Fibroblast of lung (primary cell): Measurements from ENCODE around the gene LRRC8C.

Source experiments
- EZH2 ChIP-seq: IDR thresholded peaks from 2 replicates; pipeline ENCODE4 v1.5.1; 2012; ENCODE audit warnings: low read length, control low read depth, mild to moderate bottlenecking; ENCODE audit errors: missing control alignments
- TF ChIP-seq, protein P1 (sequence below), 2 donors: IDR thresholded peaks in 1 of 2; conservative IDR thresholded peaks in 1 of 2; 1 replicate in 1 of 2; 2 replicates in 1 of 2; pipeline ENCODE4 v1.5.1; 2011 to 2012; ENCODE audit warnings: low read length in 2 of 2, control low read depth in 1 of 2, inconsistent platforms in 1 of 2, low read depth in 1 of 2, mild to moderate bottlenecking in 1 of 2

DNA sequence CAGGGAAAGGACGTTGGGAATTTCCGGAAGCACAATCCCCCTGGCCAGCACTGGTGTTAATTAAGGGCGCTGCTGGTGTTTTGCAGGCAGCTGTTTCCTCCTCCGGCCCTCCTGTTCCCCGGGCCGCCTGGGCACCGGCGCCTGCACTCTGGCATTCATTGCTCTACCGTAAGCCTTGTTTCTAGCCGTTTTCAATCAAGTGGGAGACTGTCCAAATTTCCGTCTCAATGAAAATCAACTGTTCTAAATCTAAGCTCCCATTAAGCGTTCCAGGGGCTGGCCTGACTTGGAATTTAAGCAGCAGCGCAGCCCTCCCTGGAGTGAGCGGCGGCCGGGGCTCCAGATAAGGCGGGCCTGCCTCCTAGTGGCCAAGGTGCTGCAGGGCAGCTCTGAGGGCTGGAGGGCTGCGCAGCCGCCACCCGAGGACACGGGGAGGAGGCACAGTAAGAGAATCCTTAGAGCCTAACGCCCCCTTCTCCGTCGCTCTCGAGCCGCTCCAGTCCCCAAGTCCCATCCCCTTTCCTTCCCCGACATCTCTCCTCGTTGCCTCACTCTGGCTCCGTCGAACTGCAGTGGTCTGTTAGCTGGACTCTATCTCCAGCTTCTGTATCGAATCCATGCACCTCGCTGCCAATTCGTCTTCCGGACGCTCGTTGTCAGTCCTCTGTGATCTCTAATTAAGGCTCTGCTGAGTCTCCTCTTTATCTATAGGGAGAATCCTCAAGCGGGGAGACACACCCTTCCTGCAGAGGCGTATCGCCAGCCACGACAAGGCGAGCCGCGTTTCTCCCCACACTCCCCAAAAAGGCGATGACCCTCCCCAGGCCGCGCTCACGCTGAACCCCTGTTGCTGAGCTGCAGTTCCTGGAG is 130.1 kb downstream of the LRRC8C start:
- TF ChIP-seq, protein P1, sequence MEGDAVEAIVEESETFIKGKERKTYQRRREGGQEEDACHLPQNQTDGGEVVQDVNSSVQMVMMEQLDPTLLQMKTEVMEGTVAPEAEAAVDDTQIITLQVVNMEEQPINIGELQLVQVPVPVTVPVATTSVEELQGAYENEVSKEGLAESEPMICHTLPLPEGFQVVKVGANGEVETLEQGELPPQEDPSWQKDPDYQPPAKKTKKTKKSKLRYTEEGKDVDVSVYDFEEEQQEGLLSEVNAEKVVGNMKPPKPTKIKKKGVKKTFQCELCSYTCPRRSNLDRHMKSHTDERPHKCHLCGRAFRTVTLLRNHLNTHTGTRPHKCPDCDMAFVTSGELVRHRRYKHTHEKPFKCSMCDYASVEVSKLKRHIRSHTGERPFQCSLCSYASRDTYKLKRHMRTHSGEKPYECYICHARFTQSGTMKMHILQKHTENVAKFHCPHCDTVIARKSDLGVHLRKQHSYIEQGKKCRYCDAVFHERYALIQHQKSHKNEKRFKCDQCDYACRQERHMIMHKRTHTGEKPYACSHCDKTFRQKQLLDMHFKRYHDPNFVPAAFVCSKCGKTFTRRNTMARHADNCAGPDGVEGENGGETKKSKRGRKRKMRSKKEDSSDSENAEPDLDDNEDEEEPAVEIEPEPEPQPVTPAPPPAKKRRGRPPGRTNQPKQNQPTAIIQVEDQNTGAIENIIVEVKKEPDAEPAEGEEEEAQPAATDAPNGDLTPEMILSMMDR (conservative IDR thresholded peaks at IDR 0.05 in 1 of 2, IDR thresholded peaks at IDR 0.05 in 1 of 2; ENCODE audit: low read depth in 1 of 2, low read length in 2 of 2) = peak; percentile 93 to 95
- no peak for TF ChIP-seq EZH2
